Skin of body (tissue), 2 donors: ENCODE data around the gene THRB. TPM values are rescaled to one million over a fixed set of nuclear protein-coding genes. Genes with fewer than 3 reads are reported as not detected.

ENCODE experiments used
- DNase-seq: peaks from one replicate; lab custom pipeline; 2025; lab: John Stamatoyannopoulos, UW
- total RNA-seq: library from RNA; depleted of rRNA; stranded (reverse); fragments of >200 nt; gene quantifications from one replicate; pipeline ENCODE4 v1.2.3, GENCODE V29; 2014

Gene THRB
- total RNA-seq, 1 donor from 2014 or later: 18.1 TPM

DNA sequence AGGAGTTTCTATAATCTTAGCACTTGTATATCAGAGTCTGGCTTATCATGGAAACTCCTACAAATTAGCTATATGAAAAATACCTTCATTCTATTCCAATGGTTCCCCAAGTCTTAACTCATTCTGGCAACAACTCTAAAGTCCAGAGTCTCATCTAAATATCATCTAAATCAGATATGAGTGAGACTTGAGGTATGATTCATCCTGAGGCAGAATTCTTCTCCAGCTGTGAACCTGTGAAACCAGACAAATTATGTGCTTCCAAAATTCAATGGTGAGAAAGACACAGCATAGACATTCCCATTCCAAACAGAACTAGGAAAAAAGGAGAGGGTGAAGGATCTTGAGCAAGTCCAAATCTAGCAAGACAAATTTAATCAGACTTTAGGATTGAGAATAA lies 138.8 kb downstream of the THRB start:
- no peak for DNase-seq

DNA sequence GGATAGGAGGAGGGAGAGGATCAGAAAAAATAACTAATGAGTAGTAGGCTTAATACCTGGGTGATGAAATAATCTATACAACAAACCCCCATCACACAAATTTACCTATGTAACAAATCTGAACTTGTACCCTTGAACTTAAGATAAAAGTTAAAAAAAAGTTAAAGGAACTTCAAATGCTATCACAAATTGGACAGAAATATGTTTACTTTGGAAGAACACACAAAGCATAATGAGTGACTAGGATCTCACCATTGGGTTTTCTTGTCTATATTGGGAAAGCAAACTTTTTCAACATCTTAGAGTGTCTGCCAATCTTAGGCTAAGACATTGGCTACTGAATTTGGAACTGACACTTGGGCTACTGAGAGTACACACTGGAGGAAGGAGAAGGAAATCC lies 140.4 kb downstream of the THRB start:
- no peak for DNase-seq

DNA sequence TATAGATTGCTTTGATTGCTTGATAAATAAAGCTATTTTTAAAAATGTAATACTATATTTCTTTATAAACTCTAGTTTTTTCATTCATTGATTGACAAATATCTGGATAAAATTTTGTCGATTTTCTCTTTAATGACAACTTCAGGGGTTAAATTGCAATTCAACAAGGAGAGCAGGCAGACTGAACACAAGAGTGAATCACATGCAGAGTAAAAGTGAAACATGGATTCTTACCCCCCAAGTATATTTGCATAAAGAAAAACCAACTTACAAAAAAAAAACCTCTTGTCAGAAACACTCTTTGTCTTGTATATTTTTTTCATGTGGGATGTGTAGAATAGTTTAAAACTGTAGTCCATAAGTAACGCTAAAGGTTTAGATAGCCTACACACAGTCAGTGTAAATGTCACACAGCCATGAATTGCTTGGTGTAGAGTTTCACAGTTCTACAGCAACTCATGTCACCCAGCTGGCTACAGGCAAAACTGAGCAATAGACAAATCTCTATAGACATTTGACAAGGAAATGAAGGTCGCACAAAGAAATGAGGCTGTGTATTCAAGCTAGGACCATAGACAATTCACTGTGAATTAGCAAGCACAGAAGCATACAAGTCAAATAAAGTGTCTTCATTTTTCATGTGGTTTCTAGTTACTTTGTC lies 141.6 kb downstream of the THRB start:
- no peak for DNase-seq

DNA sequence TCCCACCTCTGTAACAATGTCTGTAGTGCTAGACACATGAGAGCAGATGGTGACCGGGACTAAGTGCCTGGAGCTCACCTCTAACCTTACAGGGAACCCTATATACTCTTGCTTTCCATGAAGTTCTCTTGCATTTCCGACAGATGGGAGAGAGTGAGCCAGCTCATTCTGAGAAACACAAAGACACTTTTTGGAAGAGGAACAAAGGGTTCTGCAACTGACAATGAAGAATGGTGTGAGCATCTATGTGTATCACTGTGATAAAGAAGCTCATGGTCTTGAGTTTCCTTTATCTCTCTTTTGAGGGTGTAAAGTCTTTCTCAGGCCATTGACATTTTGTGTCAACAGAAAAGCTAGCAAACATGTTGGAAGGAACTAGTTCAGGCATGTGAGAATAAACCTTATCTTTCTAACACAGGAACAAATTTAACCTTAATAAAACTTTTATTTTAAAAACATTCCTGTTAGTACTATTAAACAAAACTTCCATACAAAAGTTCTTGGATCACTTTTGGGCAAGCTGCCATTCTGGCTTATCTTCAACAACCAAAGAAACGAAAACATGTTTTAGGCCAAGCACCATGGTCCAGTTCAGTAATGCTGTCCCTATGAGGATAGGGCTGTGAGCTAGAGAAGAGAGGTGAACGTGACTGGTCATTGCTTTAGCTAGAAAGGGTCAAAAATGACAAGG lies 142.7 kb downstream of the THRB start:
- peak; percentile 47 for DNase-seq

DNA sequence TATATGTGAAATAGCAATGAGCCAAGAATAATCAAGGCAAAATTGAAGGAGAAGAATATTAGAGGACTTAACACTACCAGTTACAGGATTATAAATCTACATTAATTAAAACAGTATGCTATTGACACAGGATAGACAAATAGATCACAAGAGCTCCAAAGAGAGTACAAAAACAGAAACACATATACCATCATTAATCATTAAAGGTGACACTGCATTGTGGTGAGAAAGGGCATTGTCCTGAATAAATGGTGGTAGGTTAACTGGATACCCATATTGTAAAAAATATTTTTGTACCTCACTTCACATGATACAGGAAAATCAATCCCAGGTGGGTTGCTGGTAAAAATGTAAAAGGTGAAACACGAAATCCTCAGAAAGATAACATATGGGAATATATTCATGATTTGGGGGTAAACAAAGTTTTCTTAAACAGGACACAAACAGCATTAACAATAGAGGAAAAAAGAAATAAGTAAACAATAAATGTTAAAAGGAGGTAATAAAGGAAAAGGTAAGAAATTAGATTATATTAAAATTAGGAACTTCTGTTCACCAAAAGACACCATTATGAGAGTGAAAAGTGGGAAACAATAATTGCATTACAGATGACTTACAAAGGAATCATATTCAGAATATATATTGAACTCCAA lies 145.2 kb downstream of the THRB start:
- DNase-seq: no peak

DNA sequence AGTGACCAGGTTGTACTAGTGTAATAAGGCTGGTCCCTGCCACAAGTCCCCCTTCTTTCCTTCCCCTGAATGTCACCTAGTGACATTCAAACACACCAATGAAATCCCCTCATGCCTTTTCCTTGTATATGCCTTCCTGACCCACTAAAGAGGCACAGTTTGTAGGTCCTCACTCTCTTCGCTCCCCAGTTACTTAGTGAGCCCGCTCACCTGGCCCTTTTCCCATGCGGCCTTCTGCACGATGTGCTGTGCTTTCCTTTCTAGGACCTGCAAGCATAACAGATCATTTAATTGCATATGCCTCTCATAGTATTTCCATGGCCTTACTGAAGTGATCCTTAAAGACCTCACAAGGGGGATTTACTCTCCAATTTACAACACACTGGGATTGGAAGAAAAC lies 146.3 kb downstream of the THRB start:
- DNase-seq: no peak

DNA sequence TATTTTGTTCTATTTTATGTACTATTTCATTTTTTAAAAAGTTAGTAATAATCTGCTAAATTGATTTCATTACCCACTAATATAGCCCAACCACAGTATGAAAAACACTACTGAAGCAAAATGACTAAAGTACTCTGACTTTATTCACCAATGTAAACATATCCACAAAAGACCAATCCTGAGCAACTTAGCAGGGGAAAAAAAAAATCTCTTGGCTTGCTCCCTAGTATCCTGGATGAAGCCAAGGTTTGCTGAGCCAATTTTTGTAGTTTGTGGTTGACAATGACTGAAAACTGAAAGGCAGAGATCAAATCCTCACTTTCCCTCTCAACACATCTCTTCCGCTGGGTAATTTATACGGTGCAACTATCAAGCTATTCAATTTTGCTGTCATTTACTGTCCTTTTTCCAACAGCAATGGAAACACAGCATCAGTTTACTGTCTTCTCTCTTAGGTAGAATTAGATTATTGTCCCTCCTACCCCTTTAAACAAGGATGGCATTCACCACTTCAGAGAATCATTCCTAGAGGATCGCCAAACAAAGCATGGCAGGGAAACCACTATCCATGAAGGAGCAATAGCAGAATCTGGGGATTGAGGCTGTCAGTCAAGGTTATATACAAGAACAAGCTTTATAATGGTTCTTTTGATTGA lies 149.7 kb downstream of the THRB start:
- DNase-seq: peak; percentile 45

DNA sequence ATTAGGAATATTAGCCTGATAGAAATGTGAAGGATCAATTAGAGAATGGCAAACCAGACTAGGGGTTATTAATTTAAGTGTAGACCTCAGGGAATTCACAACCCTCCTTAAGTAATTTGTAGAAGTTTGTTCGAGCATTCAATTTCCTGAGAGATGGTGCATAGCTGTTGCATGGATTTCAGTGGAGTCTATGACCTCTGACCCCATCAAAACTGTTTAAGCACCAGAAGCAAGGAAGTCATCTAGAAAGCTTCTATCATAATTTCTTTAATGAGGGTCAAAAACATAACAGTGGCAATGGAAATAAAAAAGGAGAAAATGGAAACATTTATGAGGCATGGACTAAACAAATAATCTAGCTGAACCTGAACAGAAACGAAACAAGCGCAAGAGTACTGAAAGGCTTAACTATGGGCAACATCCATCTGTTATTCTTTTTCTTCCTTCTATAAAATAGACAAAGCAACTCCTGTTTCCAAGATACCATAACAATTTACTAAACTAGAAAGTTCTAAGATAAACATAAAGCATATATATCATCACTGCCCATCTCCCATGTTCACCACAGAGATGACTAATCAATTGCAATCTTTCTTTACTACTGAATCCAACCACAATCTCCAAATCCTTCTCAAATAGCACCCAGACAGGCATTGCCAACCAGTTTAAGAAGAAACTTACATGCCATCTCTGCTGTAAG lies 151.4 kb downstream of the THRB start:
- DNase-seq: no peak

DNA sequence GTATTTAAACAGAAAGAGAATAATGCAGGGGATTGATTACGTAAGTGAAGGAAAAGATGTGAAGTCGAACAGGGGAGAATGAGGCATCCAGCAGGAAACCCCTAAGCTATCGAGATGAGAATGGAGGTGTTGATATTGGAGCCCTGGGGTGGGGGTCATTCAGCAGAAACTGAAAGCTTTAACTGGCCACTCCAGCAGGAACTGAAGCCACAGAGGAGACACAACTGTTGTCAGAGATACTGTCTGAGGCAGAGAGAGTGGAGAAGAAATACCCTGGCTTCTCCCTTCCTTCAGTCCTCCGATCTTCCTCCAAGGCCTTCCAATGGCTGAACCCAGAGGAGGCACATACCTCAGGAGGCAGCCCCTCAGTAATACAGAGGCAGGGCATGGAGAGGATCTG lies 152.4 kb downstream of the THRB start:
- no peak for DNase-seq

DNA sequence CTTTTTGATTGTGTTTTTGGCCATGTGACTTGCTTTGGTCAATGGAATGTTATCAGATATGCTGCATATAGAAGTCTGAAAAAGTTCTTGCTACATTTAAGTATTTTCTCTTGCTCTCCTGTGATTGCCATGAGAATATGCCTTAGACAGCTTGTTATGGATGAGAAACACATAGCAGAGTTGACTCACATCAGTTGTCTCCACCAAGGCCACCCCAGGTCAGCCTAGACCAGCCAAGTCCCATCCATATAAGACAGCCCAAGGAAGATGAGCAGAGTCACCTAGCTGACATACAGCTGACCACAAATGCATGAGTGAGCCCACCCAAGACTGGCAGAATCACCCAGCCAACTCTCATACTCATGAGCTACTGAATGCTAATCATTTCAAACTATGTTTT lies 153.0 kb downstream of the THRB start:
- DNase-seq: no peak

DNA sequence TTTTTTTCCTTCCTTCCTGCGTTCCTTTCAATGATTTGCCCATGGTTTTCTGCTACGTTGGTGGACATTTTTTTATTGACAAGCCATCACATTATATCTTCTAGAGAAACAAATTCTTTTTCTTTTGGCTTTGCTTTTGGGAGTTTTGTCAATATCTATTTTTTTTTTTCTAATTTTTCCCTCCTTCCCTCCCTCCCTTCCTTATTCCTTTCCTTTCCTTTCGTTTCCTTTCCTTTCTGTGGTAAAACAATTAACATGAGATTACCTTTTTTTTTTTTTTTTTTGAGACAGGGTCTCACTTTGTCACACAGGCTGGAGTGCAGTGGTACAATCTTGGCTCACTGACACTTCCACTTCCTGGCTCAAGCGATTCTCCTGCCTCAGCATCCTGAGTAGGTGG lies 153.7 kb downstream of the THRB start:
- DNase-seq: no peak

DNA sequence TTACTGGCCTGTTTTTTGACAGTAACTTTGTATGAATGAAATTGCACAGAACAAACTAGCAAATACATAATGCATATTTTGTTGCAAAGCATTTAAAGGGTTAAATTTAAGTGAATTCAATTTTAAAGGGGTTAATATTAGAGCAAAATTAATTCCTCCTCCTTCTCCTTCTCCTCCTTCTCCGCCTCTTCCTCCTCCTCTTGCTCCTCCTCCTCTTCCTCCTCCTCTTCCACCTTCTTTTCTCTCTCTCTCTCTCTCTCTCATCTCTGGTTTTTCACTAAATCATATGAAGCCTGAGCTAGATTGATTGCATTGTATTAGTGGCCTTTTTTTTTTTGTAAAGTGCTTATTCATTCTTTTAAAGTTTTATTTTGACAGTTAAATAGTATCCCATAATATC lies 154.5 kb downstream of the THRB start:
- DNase-seq: no peak

DNA sequence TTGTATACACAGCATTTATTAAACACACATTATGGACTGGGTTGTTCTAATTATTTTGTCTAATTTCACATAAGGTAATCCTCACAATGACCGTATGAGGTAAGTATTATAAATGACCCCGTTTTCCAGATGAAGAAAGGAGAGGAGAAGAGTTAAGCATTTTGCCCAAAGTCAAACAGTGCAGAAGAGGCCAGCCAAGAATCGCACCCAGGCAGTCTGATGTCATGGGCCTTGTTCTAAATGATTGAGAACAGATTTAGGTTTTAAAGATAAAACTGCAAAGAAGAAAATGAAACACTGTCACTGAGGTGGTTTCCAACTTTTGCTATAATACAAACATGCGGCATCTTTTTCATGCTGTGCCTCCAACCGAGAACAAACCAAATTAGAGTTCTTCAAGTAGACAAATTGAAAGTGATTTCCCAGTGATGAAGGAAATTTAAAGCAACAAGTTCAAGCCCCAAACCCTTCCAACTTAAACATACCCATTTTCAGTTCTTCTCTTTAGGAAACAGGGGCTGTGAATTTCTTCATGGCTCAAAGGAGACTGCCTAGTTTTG lies 155.3 kb downstream of the THRB start:
- DNase-seq: no peak

DNA sequence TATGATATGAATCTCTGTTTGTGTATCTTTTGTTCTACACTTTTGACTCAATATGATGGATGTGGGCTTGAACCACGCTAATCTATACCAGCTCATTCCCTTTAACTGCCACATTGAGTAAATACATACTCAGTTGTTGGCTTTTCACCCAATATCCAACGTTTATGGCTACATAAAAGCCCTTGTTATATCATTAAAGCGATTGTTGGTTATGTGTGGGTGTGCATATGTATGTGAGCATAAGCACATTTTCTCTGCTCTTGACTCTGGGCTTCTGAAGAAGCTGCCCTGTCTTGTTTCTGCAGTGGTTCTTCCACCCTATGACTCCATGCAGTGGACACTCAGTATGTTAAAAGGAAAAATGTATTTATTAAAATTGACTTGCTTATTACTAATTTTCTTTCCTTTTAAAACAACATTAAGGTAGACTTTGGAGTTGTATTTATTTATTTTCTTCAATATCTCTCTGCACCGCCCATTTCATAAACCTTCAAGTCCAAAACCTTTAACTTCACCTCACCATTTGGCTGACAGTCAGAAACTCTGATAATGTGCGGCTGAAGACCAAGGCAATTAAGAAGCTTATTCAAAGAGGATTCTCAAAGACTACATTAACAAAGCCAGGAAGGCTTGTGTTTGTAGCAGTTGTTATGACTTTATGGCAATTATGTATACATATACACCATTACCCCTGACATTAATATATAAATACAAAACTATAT lies 156.1 kb downstream of the THRB start:
- DNase-seq: no peak

DNA sequence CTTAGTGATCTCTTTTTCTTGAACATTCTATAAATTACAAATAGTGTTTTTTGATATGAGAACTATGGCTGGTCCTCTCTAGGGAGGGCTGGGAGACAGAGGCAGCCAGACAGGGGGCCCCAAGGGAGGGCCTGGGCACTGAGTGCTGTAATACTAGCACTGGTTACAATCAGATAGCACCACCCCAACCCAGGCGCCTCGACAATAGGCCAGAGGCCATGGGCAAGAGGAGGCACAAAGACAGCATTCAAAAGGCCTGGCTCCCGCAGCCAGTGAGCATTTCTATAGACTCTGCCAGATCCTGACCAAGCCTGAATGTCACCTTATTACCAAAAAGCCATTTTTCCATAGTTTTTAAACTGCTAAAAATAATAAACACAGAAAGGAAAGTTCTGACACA lies 158.5 kb downstream of the THRB start:
- DNase-seq: no peak

DNA sequence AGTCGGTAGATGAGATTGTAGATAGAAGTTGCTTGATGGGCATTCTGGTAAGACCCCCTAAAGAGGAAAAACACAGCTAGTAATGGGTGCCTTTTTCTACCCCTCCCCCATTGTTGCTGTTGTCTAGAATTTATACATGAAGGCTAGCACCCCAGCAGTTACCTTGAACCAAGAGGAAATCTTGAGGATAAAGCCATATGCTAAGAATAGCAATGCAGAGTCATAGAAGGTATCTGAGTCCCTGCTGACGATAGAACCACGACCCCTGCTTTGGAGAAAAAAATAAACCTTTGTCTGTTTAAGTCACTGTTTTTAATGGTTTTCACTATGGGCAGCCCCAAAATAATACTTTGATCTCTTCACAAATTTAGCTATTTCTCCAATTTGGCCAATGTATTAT lies 162.6 kb downstream of the THRB start:
- no peak for DNase-seq

DNA sequence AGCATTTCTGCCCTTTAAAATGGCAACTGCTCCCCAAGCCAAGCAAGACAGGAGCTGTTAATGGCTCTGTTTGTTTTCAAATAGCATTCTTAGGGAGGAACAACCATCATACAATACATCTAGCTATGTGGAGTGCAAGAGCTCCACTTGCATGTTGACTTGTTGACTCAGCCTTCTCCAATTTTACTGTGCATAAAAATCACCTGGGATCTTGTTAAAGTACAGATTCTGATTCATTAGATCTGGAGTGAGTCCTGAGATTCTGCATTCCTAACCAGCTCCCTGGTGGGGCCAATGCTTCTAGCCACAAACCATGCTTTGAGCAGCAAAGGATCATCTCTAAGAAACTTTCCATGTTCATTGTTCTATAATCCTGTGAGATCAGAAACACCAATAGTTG lies 171.4 kb downstream of the THRB start:
- DNase-seq: no peak

DNA sequence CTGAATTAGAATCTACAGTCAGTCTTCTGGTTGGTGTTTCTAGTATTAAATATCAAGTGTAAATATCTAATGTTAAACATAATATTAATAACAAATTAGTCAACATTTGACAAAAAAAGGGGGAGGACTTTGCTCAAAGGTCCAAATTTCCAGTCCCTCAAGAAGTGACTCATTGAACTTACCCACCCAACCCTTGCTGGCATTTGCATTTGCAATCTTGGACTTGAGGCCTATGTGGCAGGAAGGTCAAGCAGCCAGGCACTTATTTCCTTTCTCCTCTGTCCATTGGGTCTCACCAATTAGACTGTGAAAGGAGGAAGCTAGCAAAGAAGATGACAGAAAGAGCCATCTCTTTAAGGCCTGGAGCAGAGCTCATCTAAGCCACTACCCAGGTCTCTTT lies 174.0 kb downstream of the THRB start:
- no peak for DNase-seq

DNA sequence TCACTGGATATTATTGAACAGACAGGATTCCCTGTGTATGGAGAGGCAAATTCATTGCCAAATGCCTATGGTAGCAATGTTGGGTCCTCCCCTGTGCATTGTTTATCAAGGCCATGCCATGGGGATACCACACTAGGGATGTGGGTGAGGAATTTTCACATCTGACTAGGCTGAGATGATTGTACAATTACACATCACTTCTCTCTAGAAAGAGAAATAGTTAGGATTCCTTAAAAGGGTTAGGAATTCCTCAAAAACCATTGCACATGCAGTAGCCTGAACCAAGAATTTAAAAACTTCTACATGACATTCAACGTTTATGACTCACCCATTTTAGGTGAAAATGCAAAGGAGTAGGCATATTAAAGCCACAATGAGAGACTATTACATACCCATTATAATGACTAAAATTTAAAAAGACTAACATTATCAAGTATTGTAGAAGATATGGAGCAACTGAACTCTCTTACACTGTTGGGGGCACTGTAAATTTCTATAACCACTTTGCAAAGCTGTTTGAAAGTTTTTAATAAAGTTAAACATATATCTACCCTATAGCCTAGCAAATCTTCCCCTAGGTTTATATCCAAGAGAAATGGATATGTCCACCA lies 175.9 kb downstream of the THRB start:
- no peak for DNase-seq

DNA sequence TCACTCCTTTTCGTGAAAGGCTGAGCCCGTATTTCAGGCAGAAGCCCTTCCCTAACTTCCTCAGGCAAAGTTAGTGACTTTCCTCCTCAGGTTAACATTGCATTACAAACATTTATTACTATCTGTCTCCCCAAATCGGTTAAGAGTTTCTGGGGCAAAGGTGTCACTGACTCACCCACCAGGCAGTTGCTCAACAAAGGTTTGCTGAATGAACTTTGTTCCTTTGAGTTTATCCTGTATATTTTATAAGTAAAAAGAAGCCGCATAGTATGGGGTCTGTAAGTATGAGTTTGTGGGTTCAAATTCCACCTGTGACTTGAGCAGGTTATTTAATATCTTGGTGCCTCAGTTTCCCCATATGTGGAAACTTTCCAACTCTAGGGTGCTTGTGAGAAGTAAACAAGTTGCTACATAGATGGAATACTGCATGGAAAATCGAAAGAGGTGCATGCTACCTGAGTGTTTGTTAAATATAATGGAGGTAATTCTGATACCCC lies 177.7 kb downstream of the THRB start:
- no peak for DNase-seq
